WI38 (cell line): ENCODE measurements around the gene PYROXD2.
A peak's percentile ranks its signal among the peaks of the same experiment; 100 is the strongest.

Source experiments
- H3K4me3 ChIP-seq: 2 replicates; pipeline ENCODE4 v1.5.1; 2011; ENCODE audit warnings: low read depth, mild to moderate bottlenecking, control low read depth, low read length
- CTCF ChIP-seq: IDR thresholded peaks from 2 replicates; pipeline ENCODE4 v1.5.1; 2012; ENCODE audit warnings: low read depth, mild to moderate bottlenecking, control low read depth, low read length

Gene PYROXD2

DNA sequence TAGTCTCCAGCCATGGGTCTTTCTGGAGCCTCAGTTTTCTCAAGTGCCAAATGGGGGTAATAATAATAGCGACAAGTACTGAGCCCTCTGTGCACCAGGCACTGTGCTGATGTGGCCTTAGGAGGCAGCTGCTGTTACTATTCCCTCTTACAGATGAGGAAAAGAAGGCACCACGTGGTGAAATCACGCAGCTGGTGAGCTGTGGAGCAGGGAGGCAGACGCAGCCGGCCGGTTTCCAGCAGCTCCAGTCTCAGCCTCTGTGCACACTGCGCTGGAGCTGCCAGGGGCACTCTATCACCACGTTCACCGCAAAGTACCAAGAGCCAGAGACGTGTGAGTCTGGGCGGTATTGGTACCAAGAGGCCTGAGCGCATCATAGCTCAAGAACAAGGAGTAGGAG lies 9.6 kb downstream of the PYROXD2 start:
- TF ChIP-seq CTCF, result no peak
- H3K4me3 ChIP-seq, result no peak overlapping the region

GRCh38 chr10:98404571-98405359 lies 10.2 kb downstream of the PYROXD2 start:
- TF ChIP-seq CTCF, result no peak
- H3K4me3 ChIP-seq, result peak overlapping the region; percentile 34

GRCh38 chr10:98403812-98404504 lies 11.0 kb downstream of the PYROXD2 start:
- TF ChIP-seq CTCF, result no peak
- peak overlapping the region; percentile 34 for H3K4me3 ChIP-seq

- TF ChIP-seq CTCF, result no peak
- H3K4me3 ChIP-seq, result no peak overlapping the region
Measured at GRCh38 chr10:98402931-98403718, 11.9 kb downstream of the PYROXD2 start.

DNA sequence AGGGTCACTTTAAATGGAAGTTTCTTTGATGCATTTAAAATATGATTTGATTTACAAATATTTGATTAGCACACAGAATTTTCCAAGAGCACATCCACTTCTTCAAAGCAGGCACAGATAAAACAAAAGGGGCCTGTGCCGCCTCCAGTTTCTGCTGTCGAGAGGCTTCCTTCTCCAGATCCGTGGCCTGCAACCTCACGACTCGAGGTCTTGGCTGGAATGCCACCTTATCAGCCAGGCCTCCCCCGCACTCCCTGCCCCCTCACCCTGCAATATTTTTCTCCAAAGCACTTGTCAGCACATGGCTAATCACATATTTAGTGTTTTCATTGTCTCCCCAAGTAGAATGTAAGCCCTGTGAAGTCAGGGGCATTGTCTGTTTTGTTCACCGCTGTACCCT lies 12.5 kb downstream of the PYROXD2 start:
- TF ChIP-seq CTCF, result no peak
- no peak overlapping the region for H3K4me3 ChIP-seq

DNA sequence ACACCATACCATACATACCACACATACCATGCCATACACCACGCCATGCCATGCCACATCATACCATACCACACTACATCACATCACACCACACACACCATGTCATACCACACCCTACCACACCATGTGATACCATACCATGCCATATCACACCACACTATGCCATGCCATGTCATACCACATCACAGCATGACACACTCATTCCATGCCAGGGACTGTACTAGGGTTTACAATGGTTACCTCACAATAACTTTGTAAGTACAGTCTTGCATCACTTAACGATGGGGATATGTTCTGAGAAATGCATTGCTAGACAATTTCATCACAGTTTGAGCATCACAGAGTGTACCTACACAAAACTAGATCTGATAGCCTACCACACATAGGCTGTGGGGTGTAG lies 14.5 kb downstream of the PYROXD2 start:
- no peak for TF ChIP-seq CTCF
- no peak overlapping the region for H3K4me3 ChIP-seq

DNA sequence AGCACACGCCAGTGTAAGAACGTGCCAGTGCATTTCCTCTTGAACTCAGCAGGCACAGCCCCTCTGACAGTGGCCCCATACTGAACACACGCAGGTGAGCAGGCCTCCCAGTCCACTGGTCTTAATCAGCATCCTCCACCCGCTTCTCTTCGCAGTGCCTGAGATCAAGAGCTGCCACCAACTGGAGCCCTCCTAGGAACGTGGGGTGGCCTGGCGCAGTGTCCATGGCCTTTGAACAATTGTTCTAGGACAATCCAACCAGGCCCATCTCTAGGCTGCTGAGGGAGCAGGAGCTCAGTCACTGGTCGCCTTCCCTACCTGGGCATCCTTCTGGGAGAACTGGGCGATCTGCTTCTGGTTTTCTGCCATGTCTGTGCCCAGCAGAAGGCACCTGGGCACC lies 15.2 kb downstream of the PYROXD2 start:
- no peak for TF ChIP-seq CTCF
- no peak overlapping the region for H3K4me3 ChIP-seq
